ENCODE measurements around the gene SASS6.

SASS6 gene

GRCh38 chr1:100132566-100133477 is at the start of gene SASS6, which contains the start of gene TRMT13:
SASS6 (minus strand) TSS chr1:100132930; CDS start chr1:100132814, 116 bp downstream.
TRMT13 (plus strand) TSS chr1:100133163; CDS start chr1:100133169, 6 bp downstream.
- Mint-ChIP-seq H3K4me1 (ENCODE audit: low read depth) (peaks cover 45% of the 10 kb centered on the region), H3K27ac (peak within 1 kb of the TSS; percentile 97), H3K36me3 (peaks cover 2% of the 10 kb centered on the region), H3K9me3 (ENCODE audit: low read depth) (no peaks in the 10 kb centered on the region), H3K4me3 (peak within 1 kb of the TSS; percentile 99), H3K27me3 (no peaks in the 10 kb centered on the region)

- H3K4me1 Mint-ChIP-seq (ENCODE audit: low read depth), result no peaks in the 10 kb centered on the region
- peaks cover 6% of the 10 kb centered on the region for H3K36me3 Mint-ChIP-seq
- H3K4me3 Mint-ChIP-seq, result no peak within 1 kb of the TSS
- H3K27me3 Mint-ChIP-seq, result no peaks in the 10 kb centered on the region
- H3K9me3 Mint-ChIP-seq (ENCODE audit: low read depth), result peaks cover 5% of the 10 kb centered on the region
- H3K27ac Mint-ChIP-seq, result no peak within 1 kb of the TSS
Measured at GRCh38 chr1:100178091-100178490, 45.4 kb upstream of the SASS6 start, which contains the start of gene LRRC39. LRRC39 (minus strand) TSS chr1:100178256; CDS start chr1:100168516, 9,740 bp downstream.

- Mint-ChIP-seq H3K27ac (no peak overlapping the region), H3K36me3 (peaks cover 6% of the 10 kb centered on the region), H3K27me3 (no peaks in the 10 kb centered on the region), H3K4me3 (no peak overlapping the region), H3K9me3 (ENCODE audit: low read depth) (peaks cover under 1% of the 10 kb centered on the region), H3K4me1 (ENCODE audit: low read depth) (no peaks in the 10 kb centered on the region)
Measured at GRCh38 chr1:100177295-100178041, 44.7 kb upstream of the SASS6 start.

GRCh38 chr1:100168051-100168450 is 35.3 kb upstream of the SASS6 start:
- H3K4me3 Mint-ChIP-seq, result no peak overlapping the region
- H3K36me3 Mint-ChIP-seq, result peaks cover 11% of the 10 kb centered on the region
- H3K27me3 Mint-ChIP-seq, result no peaks in the 10 kb centered on the region
- H3K9me3 Mint-ChIP-seq (ENCODE audit: low read depth), result no peaks in the 10 kb centered on the region
- H3K27ac Mint-ChIP-seq, result no peak overlapping the region
- no peaks in the 10 kb centered on the region for H3K4me1 Mint-ChIP-seq (ENCODE audit: low read depth)

- Mint-ChIP-seq H3K4me3 (no peak overlapping the region), H3K36me3 (peaks cover 8% of the 10 kb centered on the region), H3K4me1 (ENCODE audit: low read depth) (no peaks in the 10 kb centered on the region), H3K27me3 (no peaks in the 10 kb centered on the region), H3K27ac (no peak overlapping the region), H3K9me3 (ENCODE audit: low read depth) (no peaks in the 10 kb centered on the region)
Measured at GRCh38 chr1:100164702-100165101, 32.0 kb upstream of the SASS6 start.

DNA sequence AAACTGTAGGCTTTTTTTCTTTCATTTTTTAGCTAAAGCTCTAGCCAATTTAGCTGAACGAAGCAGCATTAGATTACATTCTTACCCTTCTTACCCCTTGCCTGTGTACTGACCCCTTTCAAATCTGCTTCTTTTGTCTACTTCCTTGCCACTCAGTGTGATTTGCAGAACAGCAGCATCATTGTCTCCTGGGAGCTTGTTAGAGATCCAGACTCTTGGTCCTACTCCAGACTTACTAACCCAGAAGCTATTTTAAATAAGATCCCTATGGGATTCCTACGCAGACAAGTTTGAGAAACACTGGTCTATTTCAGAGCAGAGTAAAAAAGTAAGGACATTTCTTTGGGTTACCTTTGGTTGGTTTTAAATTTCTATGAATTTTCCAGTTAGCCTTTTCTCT is 31.5 kb upstream of the SASS6 start:
- Mint-ChIP-seq H3K4me3 (no peak overlapping the region), H3K9me3 (ENCODE audit: low read depth) (no peaks in the 10 kb centered on the region), H3K36me3 (peaks cover 8% of the 10 kb centered on the region), H3K4me1 (ENCODE audit: low read depth) (no peaks in the 10 kb centered on the region), H3K27ac (no peak overlapping the region), H3K27me3 (no peaks in the 10 kb centered on the region)

DNA sequence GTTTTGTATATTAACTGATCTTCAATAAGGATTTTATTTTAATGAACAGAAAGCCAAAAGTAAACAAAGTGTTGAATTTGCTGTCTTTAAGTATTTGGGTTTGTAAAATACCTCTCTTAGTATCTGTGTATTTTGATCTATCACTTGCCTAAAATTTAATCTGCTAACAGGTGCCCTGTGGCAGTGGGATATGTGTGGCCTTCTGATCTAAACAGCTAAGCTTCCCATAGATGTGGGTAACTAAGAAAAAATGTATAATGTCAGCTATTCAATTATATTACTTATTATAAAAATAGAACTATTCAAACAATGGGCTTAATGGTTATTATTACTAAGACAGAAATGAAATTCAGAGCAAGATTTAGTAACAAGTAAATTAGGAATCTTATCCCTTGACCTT is 30.2 kb upstream of the SASS6 start:
- H3K27ac Mint-ChIP-seq, result no peak overlapping the region
- H3K36me3 Mint-ChIP-seq, result peaks cover 8% of the 10 kb centered on the region
- H3K9me3 Mint-ChIP-seq (ENCODE audit: low read depth), result no peaks in the 10 kb centered on the region
- H3K4me1 Mint-ChIP-seq (ENCODE audit: low read depth), result no peaks in the 10 kb centered on the region
- no peaks in the 10 kb centered on the region for H3K27me3 Mint-ChIP-seq
- no peak overlapping the region for H3K4me3 Mint-ChIP-seq

DNA sequence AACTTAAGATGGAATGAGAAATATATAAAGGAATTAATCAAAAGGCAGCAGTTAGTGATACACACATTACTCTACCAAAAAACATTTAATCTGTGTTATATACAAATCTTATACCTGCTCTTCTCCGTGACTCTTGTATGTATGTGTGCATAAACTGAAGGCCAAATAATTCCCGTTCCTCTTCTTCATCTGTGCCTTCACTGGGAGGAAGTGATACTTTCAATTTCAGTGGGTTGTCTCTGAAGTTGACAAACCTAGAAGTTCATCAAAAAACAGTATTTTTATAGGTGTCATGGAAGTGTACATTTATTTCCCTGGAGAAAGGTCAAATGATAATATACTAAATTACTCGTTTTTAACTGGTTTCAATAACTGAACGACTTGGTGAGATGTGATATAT is 19.5 kb upstream of the SASS6 start:
- Mint-ChIP-seq H3K4me1 (ENCODE audit: low read depth) (peaks cover 6% of the 10 kb centered on the region), H3K36me3 (peaks cover 3% of the 10 kb centered on the region), H3K27me3 (no peaks in the 10 kb centered on the region), H3K9me3 (ENCODE audit: low read depth) (no peaks in the 10 kb centered on the region), H3K4me3 (no peak overlapping the region), H3K27ac (peak overlapping the region; percentile 13)

DNA sequence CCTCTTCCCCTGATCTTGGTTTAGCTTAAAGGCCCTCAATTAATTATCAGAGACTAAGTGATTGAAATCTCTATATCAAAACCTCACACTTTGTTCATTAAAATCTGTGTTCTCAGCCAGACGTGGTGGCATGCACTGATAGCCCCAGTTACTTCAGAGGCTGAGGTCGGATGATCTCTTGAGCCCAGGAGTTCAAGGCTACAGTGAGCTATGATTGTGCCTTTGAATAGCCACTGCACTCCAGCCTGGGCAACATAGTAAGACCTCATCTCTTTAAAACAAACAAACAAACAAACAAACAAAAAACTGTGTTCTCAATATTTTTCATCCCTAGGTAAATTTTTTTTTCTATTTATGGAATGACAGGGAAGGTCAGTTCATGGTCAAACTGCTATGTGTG is 18.9 kb upstream of the SASS6 start:
- H3K27me3 Mint-ChIP-seq, result no peaks in the 10 kb centered on the region
- no peaks in the 10 kb centered on the region for H3K9me3 Mint-ChIP-seq (ENCODE audit: low read depth)
- H3K4me1 Mint-ChIP-seq (ENCODE audit: low read depth), result peaks cover 6% of the 10 kb centered on the region
- H3K4me3 Mint-ChIP-seq, result no peak overlapping the region
- H3K27ac Mint-ChIP-seq, result no peak overlapping the region
- peaks cover 3% of the 10 kb centered on the region for H3K36me3 Mint-ChIP-seq

- no peaks in the 10 kb centered on the region for H3K9me3 Mint-ChIP-seq (ENCODE audit: low read depth)
- H3K27me3 Mint-ChIP-seq, result no peaks in the 10 kb centered on the region
- H3K4me1 Mint-ChIP-seq (ENCODE audit: low read depth), result peaks cover 6% of the 10 kb centered on the region
- H3K27ac Mint-ChIP-seq, result no peak overlapping the region
- peaks cover 7% of the 10 kb centered on the region for H3K36me3 Mint-ChIP-seq
- no peak overlapping the region for H3K4me3 Mint-ChIP-seq
Measured at GRCh38 chr1:100147875-100148274, 15.1 kb upstream of the SASS6 start.

DNA sequence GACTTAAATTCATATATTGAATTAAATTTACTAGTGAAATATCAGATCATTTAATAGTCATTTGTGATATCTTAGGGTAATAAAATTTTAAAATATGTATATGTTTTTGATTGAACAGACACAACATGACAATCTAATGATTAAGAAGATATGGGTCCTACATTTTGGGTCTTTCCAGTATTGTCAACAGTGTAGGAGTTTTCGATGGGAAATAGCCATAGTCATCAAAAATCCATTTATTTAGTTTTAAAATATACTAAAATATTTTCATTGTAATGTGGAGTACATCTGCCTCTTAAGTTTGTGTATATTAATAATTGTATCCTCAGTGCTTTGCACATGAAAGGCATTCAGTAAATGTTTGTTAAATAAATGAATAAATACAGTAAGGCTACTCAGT is 14.2 kb upstream of the SASS6 start:
- peaks cover 11% of the 10 kb centered on the region for H3K36me3 Mint-ChIP-seq
- H3K27me3 Mint-ChIP-seq, result no peaks in the 10 kb centered on the region
- H3K4me3 Mint-ChIP-seq, result no peak overlapping the region
- H3K9me3 Mint-ChIP-seq (ENCODE audit: low read depth), result no peaks in the 10 kb centered on the region
- H3K4me1 Mint-ChIP-seq (ENCODE audit: low read depth), result peaks cover 3% of the 10 kb centered on the region
- no peak overlapping the region for H3K27ac Mint-ChIP-seq

- no peak overlapping the region for H3K4me3 Mint-ChIP-seq
- H3K27me3 Mint-ChIP-seq, result no peaks in the 10 kb centered on the region
- peaks cover 3% of the 10 kb centered on the region for H3K4me1 Mint-ChIP-seq (ENCODE audit: low read depth)
- H3K9me3 Mint-ChIP-seq (ENCODE audit: low read depth), result no peaks in the 10 kb centered on the region
- H3K36me3 Mint-ChIP-seq, result peaks cover 8% of the 10 kb centered on the region
- H3K27ac Mint-ChIP-seq, result no peak overlapping the region
Measured at GRCh38 chr1:100145116-100145515, 12.4 kb upstream of the SASS6 start.

- H3K36me3 Mint-ChIP-seq, result peaks cover 11% of the 10 kb centered on the region
- no peaks in the 10 kb centered on the region for H3K9me3 Mint-ChIP-seq (ENCODE audit: low read depth)
- H3K4me1 Mint-ChIP-seq (ENCODE audit: low read depth), result peaks cover 6% of the 10 kb centered on the region
- peak overlapping the region; percentile 13 for H3K27ac Mint-ChIP-seq
- no peak overlapping the region for H3K4me3 Mint-ChIP-seq
- H3K27me3 Mint-ChIP-seq, result no peaks in the 10 kb centered on the region
Measured at GRCh38 chr1:100142343-100142742, 9.6 kb upstream of the SASS6 start.

DNA sequence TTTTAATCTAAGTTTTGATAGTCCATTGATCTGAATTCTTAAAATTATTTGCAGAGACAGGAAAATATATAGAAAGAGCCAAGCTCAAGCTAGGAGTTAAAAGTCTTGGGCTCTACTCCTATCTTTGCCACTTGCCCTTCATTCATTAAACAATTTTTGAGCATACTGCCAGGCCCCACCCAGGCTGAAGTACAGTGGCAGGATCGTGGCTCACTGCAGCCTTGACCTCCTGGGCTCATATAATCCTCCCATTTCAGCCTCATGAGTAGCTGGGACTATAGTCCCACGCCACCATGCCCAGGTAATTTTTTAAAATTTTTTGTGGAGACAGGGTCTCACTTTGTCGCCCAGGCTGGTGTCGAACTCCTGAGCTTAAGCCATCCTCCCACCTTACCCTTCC is 8.5 kb upstream of the SASS6 start:
- Mint-ChIP-seq H3K4me3 (no peak overlapping the region), H3K4me1 (ENCODE audit: low read depth) (peaks cover 6% of the 10 kb centered on the region), H3K27ac (no peak overlapping the region), H3K36me3 (peaks cover 11% of the 10 kb centered on the region), H3K9me3 (ENCODE audit: low read depth) (no peaks in the 10 kb centered on the region), H3K27me3 (no peaks in the 10 kb centered on the region)

DNA sequence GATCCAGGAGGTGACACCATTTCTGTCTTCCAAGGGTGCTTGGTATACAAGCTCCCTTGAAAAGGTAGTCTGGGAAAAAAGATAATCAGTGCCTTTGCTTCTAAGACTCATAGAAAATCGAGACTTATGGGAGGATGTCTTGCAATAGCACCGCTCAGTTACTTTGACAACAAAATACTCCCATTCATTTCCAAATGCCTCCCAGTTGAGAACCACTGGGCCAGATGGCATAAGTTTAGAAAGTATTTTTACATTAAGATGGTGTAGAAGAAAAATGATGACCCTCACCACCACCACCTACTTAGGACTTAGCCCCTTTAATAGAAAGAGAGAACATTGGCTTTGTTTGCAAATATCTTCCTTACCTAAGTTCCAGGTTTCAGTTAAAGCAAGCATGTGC is 4.9 kb upstream of the SASS6 start:
- Mint-ChIP-seq H3K9me3 (ENCODE audit: low read depth) (no peaks in the 10 kb centered on the region), H3K4me3 (no peak overlapping the region), H3K27me3 (no peaks in the 10 kb centered on the region), H3K27ac (no peak overlapping the region), H3K4me1 (ENCODE audit: low read depth) (peaks cover 30% of the 10 kb centered on the region), H3K36me3 (peaks cover 7% of the 10 kb centered on the region)

Measured in activated naive CD8-positive, alpha-beta T cell (primary cell).